Inferior parietal cortex (tissue), 1 donor: ENCODE results near the gene WNK2.

ENCODE experiments used
- DNase-seq: peaks from one replicate; pipeline ENCODE4 v3.0.0-alpha.2; 2016; ENCODE audit errors: extremely low spot score

The WNK2 gene

GRCh38 chr9:93200449-93200742, 16.5 kb downstream of the WNK2 start:
- no peak for DNase-seq

- no peak for DNase-seq
These were observed 17.0 kb downstream of the WNK2 start for GRCh38 chr9:93200989-93201334.

GRCh38 chr9:93203026-93203717, 19.2 kb downstream of the WNK2 start:
- DNase-seq, result no peak

- DNase-seq, result no peak
These were observed 20.0 kb downstream of the WNK2 start for GRCh38 chr9:93203718-93204469.

- DNase-seq, result no peak
These were observed 20.6 kb downstream of the WNK2 start for GRCh38 chr9:93204470-93205043.

- peak; percentile 60 for DNase-seq
These were observed 21.3 kb downstream of the WNK2 start for GRCh38 chr9:93205045-93205768.

GRCh38 chr9:93205896-93206575, 22.1 kb downstream of the WNK2 start:
- DNase-seq, result no peak

- no peak for DNase-seq
These were observed 22.7 kb downstream of the WNK2 start for GRCh38 chr9:93206576-93207155.

- peak; percentile 61 for DNase-seq
These were observed 23.4 kb downstream of the WNK2 start for GRCh38 chr9:93207326-93207814.

GRCh38 chr9:93207860-93208734, 24.2 kb downstream of the WNK2 start:
- no peak for DNase-seq

- no peak for DNase-seq
These were observed 25.2 kb downstream of the WNK2 start for GRCh38 chr9:93209097-93209496.

- no peak for DNase-seq
These were observed 25.8 kb downstream of the WNK2 start for GRCh38 chr9:93209576-93210323.

GRCh38 chr9:93210324-93210973, 26.5 kb downstream of the WNK2 start:
- no peak for DNase-seq

- DNase-seq, result no peak
These were observed 27.2 kb downstream of the WNK2 start for GRCh38 chr9:93210974-93211653.

GRCh38 chr9:93211654-93212001, 27.7 kb downstream of the WNK2 start:
- no peak for DNase-seq

GRCh38 chr9:93212409-93212808, 28.5 kb downstream of the WNK2 start:
- DNase-seq, result no peak

- no peak for DNase-seq
These were observed 32.1 kb downstream of the WNK2 start for GRCh38 chr9:93216073-93216365.

GRCh38 chr9:93217706-93218105, 33.8 kb downstream of the WNK2 start:
- no peak for DNase-seq

GRCh38 chr9:93218161-93218560, 34.2 kb downstream of the WNK2 start:
- DNase-seq, result no peak
